Peyer's patch (tissue), 4 donors: ENCODE results near the gene PPP2R5B.

ENCODE experiments used
- CTCF ChIP-seq, 6 experiments: fragments of 450-650 bp in 4 of 6; fragments of 200-600 bp in 2 of 6; sonication (generic) in 1 of 6; IDR thresholded peaks; one replicate each; pipeline ENCODE4 v1.5.1; 2017 to 2019; ENCODE audit warnings: antibody characterized with exemption in 6 of 6, mild to moderate bottlenecking in 3 of 6, moderate library complexity in 1 of 6
- POLR2A ChIP-seq, 2 donors: fragments of 450-650 bp; IDR thresholded peaks; one replicate each; pipeline ENCODE4 v1.5.1; 2017; ENCODE audit warnings: antibody characterized with exemption in 2 of 2, mild to moderate bottlenecking in 2 of 2, moderate library complexity in 2 of 2

DNA sequence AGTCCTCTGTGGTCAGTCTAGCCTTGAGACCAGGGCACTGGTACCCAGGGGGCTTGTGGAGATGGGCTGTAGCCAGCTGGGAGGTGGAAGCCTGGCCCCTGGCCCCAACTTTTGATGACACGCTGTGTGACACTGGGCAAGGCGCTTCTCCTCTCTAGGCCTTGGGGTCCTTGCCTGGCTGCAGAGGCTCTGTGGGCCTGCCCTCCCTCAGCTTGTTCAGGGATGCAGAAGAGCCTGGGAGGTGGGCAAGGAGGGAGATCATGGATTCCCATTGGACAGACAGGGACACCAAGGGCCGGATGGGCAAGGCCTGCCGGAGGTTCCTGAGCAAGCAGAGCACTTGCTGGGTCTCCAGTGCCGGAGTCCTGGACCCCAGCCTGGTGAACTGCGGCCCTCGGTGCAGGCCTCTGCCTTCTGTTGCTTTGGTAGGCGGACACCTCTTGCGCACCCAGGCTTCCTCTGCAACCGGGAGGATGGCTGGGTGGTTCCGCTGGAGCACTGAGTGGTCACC lies 1.3 kb upstream of the PPP2R5B start:
- no peak for TF ChIP-seq CTCF (IDR thresholded peaks at IDR 0.05)
- no peak for TF ChIP-seq POLR2A (IDR thresholded peaks at IDR 0.05)
